Measurements from ENCODE around the gene PCDH15.
"Not testable (repeated sequence)": the region's sequence is repeated elsewhere in the genome, so short reads cannot be mapped to it uniquely, and the experiment has no call there.

PCDH15 gene

DNA sequence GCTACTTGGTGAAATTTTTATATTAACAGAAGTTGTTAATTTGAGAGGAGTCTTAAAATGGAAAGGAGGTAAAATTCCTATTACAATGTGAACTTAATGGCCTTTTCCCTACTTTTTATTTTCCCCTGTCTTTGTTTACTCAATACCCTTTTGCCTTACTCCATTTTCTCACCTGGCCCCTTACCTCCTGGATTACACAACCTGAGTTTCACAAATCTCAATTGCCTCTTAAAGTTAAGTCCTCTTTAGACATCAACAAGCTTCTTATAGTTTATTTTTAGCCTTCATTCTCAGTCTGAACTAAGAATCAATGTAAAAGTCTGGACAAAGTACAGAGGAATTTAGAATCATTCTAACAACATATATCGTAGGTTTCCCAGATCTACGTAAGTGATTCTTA is 247.0 kb downstream of the PCDH15 start:
- DNase-seq (ENCODE audit: low read depth): no peak

DNA sequence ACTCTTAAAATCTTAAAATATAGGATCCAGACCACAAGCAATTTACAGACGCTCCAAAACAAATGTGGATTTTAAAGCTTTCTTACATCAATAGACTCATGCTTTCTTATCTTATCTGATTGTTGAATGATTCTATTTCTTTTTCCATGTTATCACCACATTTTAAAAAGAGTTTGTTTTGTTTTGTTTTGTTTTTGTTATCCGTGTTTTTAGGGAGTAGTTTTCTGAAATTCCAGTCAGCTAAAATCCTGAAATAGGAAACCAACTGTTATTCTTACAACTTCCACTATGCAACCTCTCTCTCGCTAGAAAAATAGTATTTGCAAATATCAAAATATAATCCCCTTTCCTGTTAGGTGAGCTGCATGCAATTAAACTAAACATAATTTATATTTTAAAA is 251.0 kb downstream of the PCDH15 start:
- DNase-seq (ENCODE audit: low read depth): no peak

DNA sequence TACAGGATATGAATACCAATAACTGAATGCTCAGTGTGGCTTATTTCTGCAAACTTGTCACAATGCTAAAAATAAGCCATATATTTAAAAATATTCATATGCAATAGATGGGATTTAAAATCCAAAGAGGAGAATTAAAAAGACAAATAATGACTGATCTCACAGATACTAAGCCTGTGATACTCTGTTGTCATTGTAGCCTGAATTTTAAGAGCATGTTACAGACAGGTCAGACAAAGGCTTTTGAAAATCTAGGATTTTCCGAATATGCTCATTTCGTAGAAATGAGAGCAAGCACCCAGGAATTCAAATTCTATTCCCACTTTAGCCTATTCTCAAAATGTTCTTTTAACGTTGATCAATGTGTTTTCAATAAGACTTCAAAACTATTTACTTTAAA is 269.7 kb downstream of the PCDH15 start:
- no peak for DNase-seq (ENCODE audit: low read depth)

DNA sequence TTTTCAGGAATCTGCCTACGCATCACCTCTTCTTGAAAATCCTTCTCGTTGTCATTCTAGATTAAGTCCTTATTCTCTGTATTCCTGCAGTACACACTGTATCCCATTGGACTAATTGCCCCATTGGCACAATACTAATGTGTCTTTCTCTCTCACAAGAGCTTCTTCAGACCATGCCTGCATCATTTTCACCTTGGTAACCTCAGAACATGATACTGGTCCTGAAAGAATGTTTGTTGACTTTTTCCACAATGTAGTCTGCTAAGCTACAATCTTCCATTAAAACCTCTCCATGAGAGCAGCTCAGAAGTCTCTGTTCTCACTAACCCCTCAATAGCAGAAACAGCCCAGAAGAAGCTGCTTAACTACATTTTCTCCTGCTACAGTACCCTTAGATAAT is 270.7 kb downstream of the PCDH15 start:
- DNase-seq (ENCODE audit: low read depth): no peak

DNA sequence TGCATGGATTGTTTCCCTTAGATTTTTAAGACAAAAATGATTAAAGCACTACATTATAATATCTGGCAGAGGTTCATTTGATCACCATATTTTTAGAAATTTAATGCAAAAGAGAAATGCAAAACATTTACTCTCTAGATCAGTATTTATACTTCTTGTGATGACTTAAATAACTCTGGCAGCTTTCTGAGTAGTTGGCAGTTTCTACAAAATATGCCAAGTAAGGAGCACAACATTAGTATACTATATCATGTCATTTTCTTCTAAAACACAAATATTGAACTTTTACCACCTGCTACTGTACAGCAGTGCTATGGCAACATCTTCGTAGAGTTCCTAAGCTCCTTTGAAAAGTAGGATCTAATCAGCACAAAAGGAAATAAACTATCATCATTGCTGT is 275.2 kb downstream of the PCDH15 start:
- no peak for DNase-seq (ENCODE audit: low read depth)

DNA sequence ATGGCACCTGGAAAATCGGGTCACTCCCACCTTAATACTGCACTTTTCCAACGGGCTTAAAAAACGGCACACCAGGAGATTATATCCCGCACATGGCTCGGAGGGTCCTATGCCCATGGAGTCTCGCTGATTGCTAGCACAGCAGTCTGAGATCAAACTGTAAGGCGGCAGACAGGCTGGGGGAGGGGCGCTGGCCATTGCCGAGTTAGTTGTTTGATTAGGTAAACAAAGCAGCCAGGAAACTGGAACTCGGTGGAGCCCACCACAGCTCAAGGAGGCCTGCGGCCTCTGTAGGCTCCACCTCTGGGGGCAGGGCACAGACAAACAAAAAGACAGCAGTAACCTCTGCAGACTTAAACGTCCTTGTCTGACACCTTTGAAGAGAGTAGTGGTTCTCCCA is 285.8 kb downstream of the PCDH15 start:
- DNase-seq (ENCODE audit: low read depth): not testable (repeated sequence)

DNA sequence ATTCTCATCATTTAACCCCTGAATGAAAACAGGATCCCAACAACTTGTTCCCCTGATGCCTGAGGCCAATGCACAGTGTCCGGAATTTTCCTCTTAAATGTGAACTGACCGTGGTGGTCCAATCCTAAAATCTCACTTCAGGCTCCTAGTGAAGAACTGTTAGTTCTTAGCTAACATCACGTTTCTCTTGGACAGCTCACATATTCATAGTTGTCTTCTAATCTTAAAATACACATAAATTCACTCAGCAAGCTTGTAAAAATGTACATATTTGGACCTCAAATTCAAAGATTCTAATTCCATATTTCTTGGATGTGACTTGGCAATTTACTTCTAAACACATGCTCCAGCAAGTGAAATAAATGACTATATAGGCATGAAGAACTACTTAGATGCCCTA is 297.2 kb downstream of the PCDH15 start:
- DNase-seq (ENCODE audit: low read depth): no peak

DNA sequence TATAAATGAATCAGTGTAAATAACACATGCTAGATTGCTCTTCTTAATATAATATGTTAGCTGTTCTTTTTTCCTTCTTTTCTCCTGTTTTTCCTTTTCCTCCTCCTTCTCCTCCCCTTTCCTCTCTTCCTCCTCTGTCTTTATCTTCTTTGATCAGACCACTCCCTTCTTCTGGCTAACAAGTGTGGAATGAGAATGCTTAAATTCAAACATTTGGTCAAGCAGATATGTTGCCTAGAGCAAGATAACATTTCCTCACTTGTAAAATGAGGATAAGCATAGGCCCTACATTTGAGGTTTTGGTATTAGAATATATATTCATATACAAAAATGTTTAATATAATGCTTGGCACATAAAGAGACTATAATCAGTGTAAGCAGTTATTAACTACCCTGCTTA is 299.1 kb downstream of the PCDH15 start:
- no peak for DNase-seq (ENCODE audit: low read depth)

DNA sequence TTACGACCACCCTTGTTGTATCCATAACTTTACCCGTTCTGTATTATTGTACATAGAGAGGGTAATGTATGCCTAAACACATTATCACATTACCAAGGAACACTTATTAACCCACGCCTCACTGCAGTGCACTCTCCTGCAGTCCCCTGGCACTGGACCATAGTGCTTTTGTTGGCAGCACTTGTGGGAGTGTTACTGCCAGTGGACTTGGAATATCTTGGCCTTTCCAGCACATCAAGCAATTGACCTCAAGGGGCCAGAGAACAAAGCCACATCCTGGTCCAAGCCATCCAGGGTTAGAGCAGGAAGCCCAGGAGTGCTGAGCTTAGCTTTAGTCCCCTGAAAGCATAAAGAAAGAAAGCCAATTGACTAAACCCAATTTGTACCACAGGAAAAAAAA is 304.2 kb downstream of the PCDH15 start:
- no peak for DNase-seq (ENCODE audit: low read depth)

DNA sequence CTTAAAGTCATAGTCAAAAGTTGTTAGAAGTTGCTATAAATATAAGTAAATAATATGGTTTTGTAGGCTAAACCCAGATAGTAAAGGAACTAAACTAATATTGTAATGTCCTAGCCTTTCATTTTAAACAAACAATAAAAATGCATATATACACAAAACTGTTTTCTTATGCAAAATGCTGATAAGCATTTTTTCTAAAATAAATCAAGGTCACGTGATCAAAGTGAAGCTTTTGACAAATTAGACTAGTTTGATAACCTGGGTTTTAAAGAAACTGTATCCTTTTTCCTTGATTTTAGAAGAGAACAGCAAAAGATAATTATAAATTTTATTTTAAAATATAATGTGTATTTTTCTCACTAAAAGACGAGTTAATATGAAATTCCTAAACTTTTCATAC is 313.3 kb downstream of the PCDH15 start:
- no peak for DNase-seq (ENCODE audit: low read depth)

DNA sequence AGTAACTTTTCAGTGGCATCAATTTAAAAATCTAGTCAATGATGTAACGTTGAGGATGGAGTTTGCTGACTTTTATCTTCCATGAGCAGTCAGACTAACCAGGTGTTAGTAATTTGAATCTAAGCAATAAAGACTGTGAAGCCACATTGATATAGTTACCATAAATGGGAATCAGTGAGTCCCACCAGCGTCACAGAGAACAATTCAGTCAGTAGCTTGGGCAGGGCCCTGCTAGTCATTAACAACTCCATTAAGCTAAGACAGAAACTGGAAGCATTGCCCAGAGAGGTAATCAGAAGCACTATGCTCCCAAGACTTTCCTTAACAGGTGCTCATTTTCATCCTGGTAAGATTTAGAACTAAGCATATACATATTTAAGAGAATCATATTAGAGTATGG is 315.1 kb downstream of the PCDH15 start:
- no peak for DNase-seq (ENCODE audit: low read depth)

DNA sequence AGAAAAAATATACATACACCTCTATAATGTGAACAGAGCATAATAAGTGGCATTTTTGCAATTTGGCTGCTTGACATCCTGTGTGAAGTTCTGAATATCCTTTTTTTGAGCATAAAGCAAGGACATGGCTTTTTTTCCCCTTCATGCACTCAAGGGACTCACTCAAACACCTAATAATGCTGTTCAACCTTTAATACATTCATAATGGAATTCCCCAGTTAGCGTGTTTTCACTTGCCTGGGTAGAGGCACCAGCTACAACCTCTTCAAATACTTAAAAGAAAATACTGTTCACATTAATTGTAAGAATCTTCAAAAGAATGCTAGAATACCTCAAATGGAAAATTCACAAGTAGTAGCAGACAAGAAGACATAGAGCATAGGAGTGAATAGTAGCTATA is 316.8 kb downstream of the PCDH15 start:
- DNase-seq (ENCODE audit: low read depth): no peak

DNA sequence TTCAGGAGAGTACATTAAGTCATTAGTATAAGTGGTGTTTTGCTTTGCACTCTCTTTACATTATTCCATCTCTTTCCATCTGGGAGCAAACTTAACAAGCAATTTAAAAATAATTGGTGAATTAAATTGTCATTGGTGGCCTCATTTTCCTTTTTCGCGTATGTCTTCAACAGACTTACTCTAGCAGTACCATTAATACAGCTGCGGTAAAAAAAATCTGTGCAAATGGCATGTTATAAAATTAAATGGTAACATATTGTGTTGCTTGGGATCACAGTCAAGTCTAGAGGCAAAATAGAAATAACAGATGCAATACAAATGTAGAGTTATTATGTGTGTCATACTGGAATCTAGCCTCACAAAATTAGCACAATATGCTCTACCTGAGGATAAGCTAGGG is 322.4 kb downstream of the PCDH15 start:
- no peak for DNase-seq (ENCODE audit: low read depth)

DNA sequence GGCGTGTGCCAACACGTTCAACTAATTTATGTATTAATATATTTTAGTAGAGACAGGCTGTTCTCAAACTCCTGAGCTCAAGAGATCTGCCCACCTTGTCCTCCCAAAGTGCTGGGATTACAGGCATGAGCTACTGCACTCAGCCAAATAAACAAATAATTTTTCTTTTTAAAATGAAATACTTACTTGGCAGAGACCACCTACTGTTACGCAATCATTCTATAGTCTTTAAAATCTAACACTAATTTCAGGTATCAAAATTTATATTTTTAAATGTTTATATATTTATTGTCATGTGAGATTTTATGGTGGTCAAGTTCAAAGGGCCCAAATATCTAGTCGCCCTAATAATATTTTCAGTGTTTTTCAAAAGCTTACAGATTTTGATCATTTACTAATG is 323.3 kb downstream of the PCDH15 start:
- DNase-seq (ENCODE audit: low read depth): no peak

DNA sequence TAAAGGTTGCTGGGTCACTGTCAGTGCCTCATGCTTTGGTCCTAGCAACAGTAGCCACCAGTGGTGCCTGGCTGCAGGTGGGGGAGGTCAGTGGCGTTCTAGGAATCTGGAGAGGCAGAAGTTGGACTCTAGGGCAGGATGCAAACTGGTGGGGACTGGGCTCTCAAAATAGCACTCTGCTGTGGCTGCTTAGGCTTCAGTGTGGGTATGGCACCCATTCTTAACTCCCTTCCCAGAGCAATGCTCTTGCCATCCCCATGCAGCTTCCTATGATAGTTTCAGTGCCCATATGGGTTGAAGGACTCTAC is 330.8 kb downstream of the PCDH15 start:
- no peak for DNase-seq (ENCODE audit: low read depth)

DNA sequence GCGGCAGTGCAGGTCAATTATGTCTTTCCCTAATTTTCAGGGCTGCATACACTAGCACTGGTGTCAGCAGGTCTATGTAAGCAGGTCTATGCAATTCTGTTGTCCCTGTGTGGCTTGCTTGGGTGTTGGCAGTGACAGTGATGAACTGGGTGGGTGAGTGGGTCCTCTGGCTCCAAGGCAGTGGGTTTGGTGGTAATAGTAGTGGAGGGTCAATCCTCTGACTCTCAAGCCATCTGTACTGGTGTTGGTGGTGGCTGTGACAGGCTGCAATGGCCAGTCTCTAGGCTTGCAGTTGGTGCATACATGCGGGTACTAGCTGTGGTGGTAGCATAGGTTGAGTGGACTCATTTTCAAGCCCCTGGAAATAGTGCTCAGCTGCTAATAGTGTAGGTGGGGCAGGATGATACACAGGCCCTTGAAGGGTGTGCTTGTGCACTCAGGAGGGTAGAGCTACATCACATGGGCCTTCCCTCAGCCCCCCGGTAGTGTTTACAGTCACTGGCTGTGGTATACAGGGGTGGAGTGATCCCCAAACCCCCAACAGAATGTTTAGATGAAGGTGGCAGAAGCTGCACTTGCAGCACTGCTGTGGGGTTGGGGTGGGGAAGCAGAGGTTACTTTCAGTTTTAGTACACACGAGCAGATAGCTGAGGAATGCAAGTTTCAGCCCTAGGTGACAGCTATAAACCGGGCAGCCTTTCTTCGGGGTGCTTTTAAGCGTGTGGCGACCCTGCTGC is 331.3 kb downstream of the PCDH15 start:
- DNase-seq (ENCODE audit: low read depth): no peak

DNA sequence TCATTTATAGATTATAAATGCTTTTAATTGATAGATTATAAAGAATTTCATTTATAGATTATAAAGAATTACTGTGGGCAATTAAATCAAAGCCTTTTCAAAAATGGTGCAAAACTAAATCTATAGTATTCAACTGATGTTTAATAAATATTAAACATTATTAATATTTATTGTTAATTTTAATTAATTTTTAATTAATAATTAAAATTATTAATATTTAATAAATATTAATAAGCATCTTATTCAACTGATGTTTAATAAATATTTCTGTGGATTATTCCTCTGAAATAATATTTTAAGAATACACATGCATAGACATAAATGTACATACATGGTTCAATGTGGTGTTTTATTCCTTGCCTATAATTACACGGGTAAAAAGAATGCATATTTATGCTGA is 346.8 kb downstream of the PCDH15 start:
- no peak for DNase-seq (ENCODE audit: low read depth)

DNA sequence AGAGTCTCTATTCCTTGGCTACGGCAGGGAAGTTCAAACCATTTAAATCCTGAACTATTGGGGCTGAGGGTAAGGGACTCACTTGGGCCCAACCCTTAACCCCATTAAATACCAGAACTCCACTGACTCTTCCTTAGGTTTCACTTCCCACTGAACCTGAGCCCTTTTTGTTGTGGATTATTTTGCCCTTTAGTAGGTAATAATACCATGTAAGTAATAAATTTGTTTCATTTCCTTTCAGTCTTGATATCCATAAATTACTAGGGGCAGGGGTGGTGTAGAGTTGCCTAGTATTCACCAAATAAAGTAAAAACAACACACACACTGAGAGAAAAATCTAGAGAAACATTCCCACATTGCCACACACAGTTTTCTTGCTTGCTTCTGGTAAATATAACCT is 352.0 kb downstream of the PCDH15 start:
- DNase-seq (ENCODE audit: low read depth): no peak

DNA sequence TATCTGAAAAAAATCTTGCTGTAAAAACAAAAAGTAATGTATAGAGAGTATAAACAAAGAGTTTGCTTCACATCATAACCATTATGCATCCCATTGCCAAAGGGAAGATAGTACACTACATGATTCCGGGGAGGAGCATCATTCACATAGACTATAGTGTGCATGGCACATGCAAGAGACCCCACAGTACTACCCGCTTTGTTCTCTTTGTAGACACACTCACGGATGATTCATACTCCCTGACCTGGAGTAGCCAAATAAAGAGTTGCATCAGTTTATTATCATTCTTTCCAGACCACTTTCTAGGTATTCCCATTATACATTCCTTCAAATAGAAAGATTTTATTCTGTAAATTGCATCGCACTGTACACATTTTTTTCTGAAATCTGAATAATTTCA is 356.9 kb downstream of the PCDH15 start:
- no peak for DNase-seq (ENCODE audit: low read depth)

DNA sequence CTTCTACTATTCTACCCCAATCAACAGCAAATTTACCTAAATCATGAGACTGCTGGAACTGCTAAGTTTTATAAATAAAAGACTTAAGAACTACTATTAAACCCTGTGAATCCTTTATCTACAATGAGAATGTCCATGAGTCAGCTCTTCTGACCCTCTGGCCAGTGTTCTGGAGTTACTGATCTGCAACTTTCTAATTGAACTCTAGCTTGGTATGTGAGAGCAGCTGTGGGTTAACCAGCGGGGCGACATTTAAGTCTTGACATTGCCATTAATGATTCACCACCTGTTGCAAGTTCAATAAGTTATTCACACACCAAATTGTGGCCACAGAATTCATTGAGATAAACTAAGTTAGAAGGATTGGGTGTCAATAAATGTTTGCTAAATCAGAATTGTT is 359.8 kb downstream of the PCDH15 start:
- DNase-seq (ENCODE audit: low read depth): no peak

DNA sequence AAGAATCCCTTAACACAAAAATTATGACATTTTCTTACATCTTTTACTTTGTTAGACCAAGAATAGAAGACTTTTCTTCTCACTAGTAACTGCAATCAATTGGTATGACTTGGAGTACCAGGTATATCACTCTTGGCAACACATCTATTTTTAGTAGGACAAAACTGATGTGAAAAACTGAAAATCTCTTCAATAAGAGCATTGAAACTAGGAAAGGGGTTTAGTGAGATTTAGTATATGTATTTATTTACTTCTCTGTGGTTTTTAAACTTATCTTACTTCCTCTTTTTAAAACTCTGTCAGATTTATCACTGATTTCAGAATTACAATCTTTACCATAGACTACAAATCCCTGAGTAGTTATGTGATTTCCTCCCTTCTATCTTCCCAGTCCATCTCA is 366.2 kb downstream of the PCDH15 start:
- no peak for DNase-seq (ENCODE audit: low read depth)

DNA sequence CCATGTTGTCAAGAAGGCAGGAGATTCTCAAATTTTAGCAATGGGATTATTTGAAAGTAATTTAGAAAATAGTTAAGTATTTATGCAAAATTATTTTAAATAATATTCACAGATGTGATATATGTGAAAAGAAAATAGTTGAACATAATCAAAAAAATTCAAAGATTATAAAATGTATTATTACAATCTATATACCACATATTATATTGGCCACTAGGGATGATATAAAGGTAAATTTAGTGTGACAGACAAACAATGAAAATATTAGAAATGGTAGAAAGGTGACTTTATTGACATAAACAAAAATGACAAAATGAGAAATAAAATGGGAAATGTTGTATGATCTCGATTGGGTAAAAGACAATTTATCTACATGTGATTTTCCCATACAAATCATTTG is 385.5 kb downstream of the PCDH15 start:
- no peak for DNase-seq (ENCODE audit: low read depth)

DNA sequence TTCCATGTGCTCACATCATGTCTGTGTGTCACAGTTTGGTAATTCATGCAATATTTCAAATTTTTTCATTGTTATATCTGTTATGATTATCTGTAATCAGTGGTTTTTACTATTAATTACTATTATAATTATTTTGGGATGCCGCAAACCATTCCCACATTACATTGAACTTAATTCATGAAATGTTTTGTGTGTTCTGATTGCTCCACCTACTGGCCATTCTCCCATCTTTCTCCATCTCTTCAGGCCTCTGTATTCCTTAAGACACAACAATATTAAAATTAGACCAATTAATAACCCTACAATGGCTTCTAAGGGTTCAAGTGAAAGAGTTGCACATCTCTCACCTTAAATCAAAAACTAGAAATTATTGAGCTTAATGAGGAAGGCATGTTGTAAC is 398.5 kb downstream of the PCDH15 start:
- no peak for DNase-seq (ENCODE audit: low read depth)

DNA sequence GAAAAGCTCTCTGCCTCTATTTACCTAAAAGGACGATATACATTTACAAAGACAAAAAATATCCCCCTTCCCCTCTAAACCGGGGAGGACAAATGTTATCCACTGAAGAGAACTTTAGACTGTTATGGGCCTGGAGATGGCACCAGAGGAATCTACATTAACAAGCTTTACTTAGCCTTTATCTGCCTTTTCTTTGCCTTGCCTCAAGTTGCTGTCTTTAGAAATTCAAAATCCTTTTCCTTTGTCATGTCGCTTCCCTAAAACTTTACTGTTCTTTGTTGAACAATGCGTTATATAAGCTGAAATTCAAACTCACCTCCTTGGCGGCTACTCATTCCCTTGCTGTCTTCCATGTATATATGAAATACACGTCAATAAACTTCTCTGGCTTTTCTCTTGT is 405.0 kb downstream of the PCDH15 start:
- no peak for DNase-seq (ENCODE audit: low read depth)

DNA sequence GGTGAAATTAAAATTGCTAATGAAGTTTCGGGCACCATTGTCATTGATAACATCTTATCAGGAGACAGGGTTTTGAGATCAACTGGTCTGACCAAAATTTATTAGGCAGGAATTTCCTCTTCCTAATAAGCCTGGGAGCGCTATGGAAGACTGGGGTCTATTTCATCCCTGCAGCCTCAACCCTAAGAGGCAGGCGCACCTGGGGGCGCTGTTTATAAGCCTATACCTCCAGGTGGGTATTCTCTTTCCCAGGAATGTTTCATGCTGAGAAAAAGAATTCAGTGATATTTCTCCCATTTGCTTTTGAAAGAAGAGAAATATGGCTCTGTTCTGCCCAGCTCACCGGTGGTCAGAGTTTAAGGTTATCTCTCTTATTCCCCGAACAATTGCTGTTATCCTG is 406.4 kb downstream of the PCDH15 start:
- DNase-seq (ENCODE audit: low read depth): not testable (repeated sequence)

Measured in activated T-cell treated with anti-CD3 and anti-CD28 coated beads for 1 hour (primary cell).